ENCODE data around the gene RAB3IP. TPM values are rescaled to one million over a fixed set of nuclear protein-coding genes. Genes with fewer than 3 reads are reported as not detected.

The RAB3IP gene
- polyA plus RNA-seq, 6 donors from 2014 or later, result 8.1 to 43.7 (median 32.9) TPM

- H3K36me3 Mint-ChIP-seq, result no peaks in the 10 kb centered on the region
- DNase-seq, result no peak
- no peaks in the 10 kb centered on the region for H3K4me1 Mint-ChIP-seq
- no peak overlapping the region for H3K27ac Mint-ChIP-seq
- ATAC-seq (ENCODE audit: low read depth in 2 of 2), result no peak
- no peak overlapping the region for H3K4me3 Mint-ChIP-seq
- peaks cover 0 to 6% (median 2%) of the 10 kb centered on the region in 7 donors for H3K9me3 Mint-ChIP-seq
- peaks cover 19 to 40% (median 23%) of the 10 kb centered on the region in 3 donors for H3K27me3 Mint-ChIP-seq
Observed at GRCh38 chr12:69866698-69867097, 128.0 kb downstream of the RAB3IP start.

GRCh38 chr12:69868695-69869094, 130.0 kb downstream of the RAB3IP start:
- no peak for ATAC-seq (ENCODE audit: low read depth in 2 of 2)
- DNase-seq, result no peak
- Mint-ChIP-seq H3K36me3 (no peaks in the 10 kb centered on the region), H3K4me3 (no peak overlapping the region), H3K4me1 (no peaks in the 10 kb centered on the region), H3K27ac (no peak overlapping the region), H3K27me3 (peaks cover 19 to 40% (median 20%) of the 10 kb centered on the region in 3 donors), H3K9me3 (peaks cover 0 to 3% (median 2%) of the 10 kb centered on the region in 7 donors)

GRCh38 chr12:69872804-69873203, 134.1 kb downstream of the RAB3IP start:
- peaks cover 15 to 29% (median 22%) of the 10 kb centered on the region in 3 donors for H3K27me3 Mint-ChIP-seq
- ATAC-seq (ENCODE audit: low read depth in 2 of 2), result no peak
- no peaks in the 10 kb centered on the region for H3K4me1 Mint-ChIP-seq
- no peak for DNase-seq
- no peaks in the 10 kb centered on the region for H3K36me3 Mint-ChIP-seq
- H3K4me3 Mint-ChIP-seq, result no peak overlapping the region
- H3K9me3 Mint-ChIP-seq, result peaks cover 0 to 3% (median 0%) of the 10 kb centered on the region in 7 donors
- no peak overlapping the region for H3K27ac Mint-ChIP-seq

Other genes with a start within 250 kb of the RAB3IP start
- 100 to 1,000 TPM; 154 to 180 (median 166) TPM for gene CCT2, start 153.4 kb upstream of the RAB3IP start, polyA plus RNA-seq (ENCODE audit: low read depth in 6 of 6)
- gene LRRC10, start 128.0 kb upstream of the RAB3IP start, polyA plus RNA-seq (ENCODE audit: low read depth in 6 of 6), result not detected
- gene BEST3, start 39.6 kb upstream of the RAB3IP start, polyA plus RNA-seq (ENCODE audit: low read depth in 6 of 6), result under 1 TPM in 2 of 6 donors, not detected in 4; 0.27 to 0.57 TPM
- gene MYRFL, start 86.4 kb downstream of the RAB3IP start, polyA plus RNA-seq (ENCODE audit: low read depth in 6 of 6), result not detected